Activated naive CD4-positive, alpha-beta T cell treated with anti-CD3 and anti-CD28 coated beads, Interleukin-2, amount 10 ng/mL, durations not matched to agents 7 days and 5 days (primary cell): Measurements from ENCODE around the gene FBXO45.
"Not testable (repeated sequence)": the region's sequence is repeated elsewhere in the genome, so short reads cannot be mapped to it uniquely, and the experiment has no call there.

Experiments used
- CTCF ChIA-PET: fragments of 350-600 bp; sonication (Branson Sonifier 250); formaldehyde crosslinking; loops from one replicate; lab custom pipeline; 2021; ENCODE audit warnings: antibody characterized with exemption; lab: Charles Lee
- DNase-seq: peaks from one replicate; pipeline ENCODE4 v3.0.0-alpha.2; 2020
- H3K27ac Mint-ChIP-seq: one replicate; pipeline ENCODE4 v1.8.0; 2021; ENCODE audit warnings: mild to moderate bottlenecking, moderate library complexity, mixed read lengths
- H3K27me3 Mint-ChIP-seq: one replicate; pipeline ENCODE4 v1.8.0; 2021; ENCODE audit warnings: mild to moderate bottlenecking, mixed read lengths
- H3K36me3 Mint-ChIP-seq: one replicate; pipeline ENCODE4 v1.8.0; 2021; ENCODE audit warnings: mixed read lengths
- H3K4me1 Mint-ChIP-seq: one replicate; pipeline ENCODE4 v1.8.0; 2021; ENCODE audit warnings: mixed read lengths
- H3K4me3 Mint-ChIP-seq: one replicate; pipeline ENCODE4 v1.8.0; 2021; ENCODE audit warnings: mild to moderate bottlenecking, moderate library complexity, mixed read lengths
- H3K9me3 Mint-ChIP-seq: one replicate; pipeline ENCODE4 v1.8.0; 2021; ENCODE audit warnings: mixed read lengths

Gene FBXO45

DNA sequence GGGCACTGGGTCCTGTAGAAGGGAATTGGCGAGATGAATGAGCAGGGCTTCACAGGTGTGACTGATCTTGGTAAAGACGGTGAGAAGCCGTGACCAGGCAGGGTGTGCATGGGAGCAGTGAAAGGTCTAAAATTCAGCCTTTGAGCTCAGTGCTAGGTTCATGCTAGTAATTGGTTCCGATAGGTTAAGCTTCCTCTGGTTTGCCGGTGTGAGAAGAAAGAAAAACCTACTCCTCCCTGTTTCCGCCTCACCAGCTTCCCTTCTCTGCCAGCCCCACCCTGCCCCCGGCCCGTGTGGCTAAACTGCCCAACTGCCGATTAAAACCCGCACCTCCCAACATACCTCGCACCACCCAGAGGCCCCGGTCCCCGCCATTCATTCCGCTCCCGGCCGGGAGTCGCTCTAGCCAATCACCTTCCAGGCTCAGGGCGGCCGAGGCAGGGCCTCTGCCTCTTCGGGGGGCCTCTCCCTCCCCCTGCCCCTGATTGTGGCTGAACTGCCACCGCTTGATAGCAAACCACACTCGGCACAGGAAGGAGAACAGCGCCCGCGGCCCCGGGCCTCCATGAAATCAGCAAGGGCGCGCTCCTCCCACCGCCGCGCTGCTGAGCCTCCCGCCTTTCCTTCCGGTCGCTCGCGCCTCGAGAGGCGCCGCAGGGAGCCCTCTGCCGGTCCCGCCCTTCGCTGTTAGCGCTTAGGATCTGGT, 63.7 kb downstream of the FBXO45 start:
- H3K27ac Mint-ChIP-seq = peak overlapping the region; percentile 96
- peaks cover 5% of the 10 kb centered on the region for H3K36me3 Mint-ChIP-seq
- no peaks in the 10 kb centered on the region for H3K9me3 Mint-ChIP-seq

DNA sequence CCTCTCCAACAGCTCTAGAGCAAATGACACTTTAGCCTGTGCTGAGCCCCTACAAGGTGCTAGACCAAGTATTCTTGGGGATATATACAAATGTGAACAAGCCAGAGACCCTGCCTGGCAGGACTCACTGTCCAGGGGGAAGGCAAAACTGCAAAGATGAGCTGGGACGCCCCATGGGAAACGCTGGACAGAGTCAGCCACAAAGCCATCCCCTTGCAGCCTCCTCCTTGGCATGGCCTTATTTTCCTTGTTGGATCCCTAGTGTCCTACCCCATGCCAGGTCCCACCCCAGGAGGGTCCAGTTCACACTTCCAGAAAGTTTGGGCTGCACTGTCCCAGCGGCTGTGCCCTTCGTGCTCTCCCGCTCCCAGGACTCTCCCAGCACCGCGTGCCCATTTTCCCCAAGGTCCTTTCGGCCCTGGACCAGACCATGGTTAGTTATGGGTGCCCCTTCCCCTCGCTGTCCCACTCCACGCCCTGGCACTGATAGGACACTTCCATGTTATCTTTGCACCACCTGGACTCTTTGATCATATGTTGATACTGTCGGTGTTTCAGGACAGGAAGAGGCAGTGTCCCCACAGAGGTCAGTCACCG, 65.2 kb downstream of the FBXO45 start:
- H3K27me3 Mint-ChIP-seq = peaks cover 12% of the 10 kb centered on the region
- CTCF ChIA-PET = interaction anchor here (1.0 to 7.0 kb wide), 2 partner anchors 24 to 147 kb away, joined by 3 to 51 read pairs; no protein-coding TSS in a partner anchor
- DNase-seq = no peak
- H3K27ac Mint-ChIP-seq = peak overlapping the region; percentile 96
- peak overlapping the region; percentile 92 for H3K4me3 Mint-ChIP-seq
- no peaks in the 10 kb centered on the region for H3K9me3 Mint-ChIP-seq
- peaks cover 9% of the 10 kb centered on the region for H3K36me3 Mint-ChIP-seq
- H3K4me1 Mint-ChIP-seq = peaks cover 74% of the 10 kb centered on the region

More for the DNA sequence above, 63.7 kb downstream of the FBXO45 start:
- CTCF ChIA-PET = interaction anchor here (1.1 to 7.0 kb wide), 6 partner anchors 8 to 64 kb away, joined by 3 to 51 read pairs (median 6); partner anchors contain the start of genes FBXO45, NRROS and WDR53
- DNase-seq = peak; percentile 96
- H3K4me3 Mint-ChIP-seq = peak overlapping the region; percentile 92
- H3K4me1 Mint-ChIP-seq = peaks cover 66% of the 10 kb centered on the region
- peaks cover 12% of the 10 kb centered on the region for H3K27me3 Mint-ChIP-seq

DNA sequence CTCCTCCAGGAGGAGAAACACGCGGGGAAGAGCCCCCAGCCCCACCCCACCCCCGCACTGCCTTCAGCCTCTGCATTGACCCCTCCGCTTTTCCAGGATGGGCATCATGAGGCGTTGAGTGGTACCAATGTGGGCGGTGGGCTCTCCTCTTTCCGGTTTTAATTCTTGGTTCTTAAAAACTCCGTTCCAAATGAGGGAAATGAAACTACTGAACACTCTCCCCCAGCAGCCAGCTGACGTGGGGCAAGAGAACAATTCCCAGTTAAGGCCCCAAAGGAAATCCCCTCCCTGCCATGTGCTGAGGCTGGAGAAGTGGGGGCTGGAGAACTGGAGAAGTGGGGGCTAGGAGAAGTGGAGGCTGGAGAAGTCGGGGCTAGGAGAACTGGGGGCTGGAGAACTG, 65.8 kb downstream of the FBXO45 start:
- no peak overlapping the region for H3K4me3 Mint-ChIP-seq

DNA sequence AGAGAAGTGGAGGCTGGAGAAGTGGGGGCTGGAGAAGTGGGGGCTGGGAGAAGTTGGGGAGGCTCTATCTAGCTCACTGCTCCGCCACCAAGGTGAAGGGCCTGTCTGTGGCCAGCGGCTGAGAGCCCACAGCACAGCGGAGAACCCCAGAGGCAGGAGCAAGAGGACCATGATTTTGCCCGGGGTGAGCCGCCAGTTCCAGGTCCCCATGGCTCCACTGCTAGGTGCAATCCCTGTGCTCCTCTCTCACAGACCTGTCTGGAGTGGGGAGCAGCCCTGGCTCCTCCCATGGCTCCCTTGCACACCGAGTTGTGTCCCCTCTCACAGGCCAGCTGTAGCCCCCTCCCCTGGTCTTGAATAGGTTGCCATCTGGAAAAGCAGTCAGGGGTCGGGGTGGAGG, 66.4 kb downstream of the FBXO45 start:
- Mint-ChIP-seq H3K4me3 (no peak overlapping the region), H3K9me3 (no peaks in the 10 kb centered on the region), H3K27ac (peak overlapping the region; percentile 3), H3K27me3 (peaks cover 12% of the 10 kb centered on the region), H3K36me3 (peaks cover 9% of the 10 kb centered on the region), H3K4me1 (peaks cover 72% of the 10 kb centered on the region)
- DNase-seq = no peak
- CTCF ChIA-PET = interaction anchor here (1.1 to 7.0 kb wide), 2 partner anchors 25 to 50 kb away, joined by 3 to 51 read pairs; no protein-coding TSS in a partner anchor

More for the DNA sequence above, 65.8 kb downstream of the FBXO45 start:
- DNase-seq = no peak
- Mint-ChIP-seq H3K27me3 (peaks cover 12% of the 10 kb centered on the region), H3K27ac (no peak overlapping the region), H3K36me3 (peaks cover 9% of the 10 kb centered on the region), H3K4me1 (peaks cover 77% of the 10 kb centered on the region), H3K9me3 (no peaks in the 10 kb centered on the region)
- CTCF ChIA-PET = interaction anchor here (1.1 to 7.0 kb wide), 2 partner anchors 24 to 51 kb away, joined by 3 to 51 read pairs; no protein-coding TSS in a partner anchor

DNA sequence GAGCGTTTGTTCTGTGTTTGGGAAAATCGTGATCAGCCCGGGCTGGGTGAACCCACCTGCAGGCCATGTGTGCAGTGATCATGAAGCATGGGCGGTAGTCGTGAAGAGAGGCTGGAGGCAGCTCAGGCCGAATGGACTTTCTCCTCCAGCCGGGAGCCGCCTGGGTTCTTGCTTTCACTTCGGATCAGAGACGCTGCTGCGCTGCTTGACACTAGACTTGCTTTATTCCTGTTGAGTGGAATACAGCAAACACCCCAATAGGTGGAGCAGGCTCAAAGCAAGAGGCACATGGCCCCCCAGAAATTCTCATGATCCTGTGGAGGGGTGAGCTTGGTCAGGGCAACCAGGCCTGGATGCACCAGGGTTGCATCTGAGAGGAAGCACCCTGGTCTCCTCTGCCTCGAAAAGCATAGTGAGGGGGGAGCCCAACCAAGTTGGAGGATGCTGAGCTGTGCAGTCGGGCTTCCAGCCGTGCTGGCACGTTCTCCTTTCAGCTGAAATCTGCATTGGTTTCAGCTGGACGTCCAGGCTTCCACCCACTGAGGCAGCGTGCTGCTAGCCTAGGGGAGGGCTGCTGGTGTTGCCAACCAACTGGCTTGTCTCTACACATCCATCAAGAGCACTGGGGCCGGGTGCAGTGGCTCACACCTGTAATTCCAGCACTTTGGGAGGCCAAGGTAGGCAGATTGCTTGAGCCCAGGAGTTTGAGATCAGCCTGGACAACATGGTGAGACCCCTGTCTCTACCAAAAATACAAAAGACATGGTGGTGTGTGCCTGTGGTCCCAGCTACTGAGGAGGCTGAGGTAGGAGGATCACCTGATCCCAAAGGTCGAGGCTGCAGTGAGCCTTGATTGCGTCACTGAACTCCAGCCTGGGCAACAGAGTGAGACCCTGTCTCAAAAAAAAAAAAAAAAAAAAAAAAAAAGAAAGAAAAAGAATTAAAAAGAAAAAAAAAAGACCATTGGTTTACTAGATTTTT, 68.2 kb downstream of the FBXO45 start:
- H3K27ac Mint-ChIP-seq = peak overlapping the region; percentile 9
- no peak overlapping the region for H3K4me3 Mint-ChIP-seq
- DNase-seq = no peak
- no peaks in the 10 kb centered on the region for H3K9me3 Mint-ChIP-seq
- CTCF ChIA-PET = interaction anchor here (0.7 to 0.9 kb wide), 3 partner anchors 11 to 48 kb away, joined by 3 to 4 read pairs (median 3); no protein-coding TSS in a partner anchor
- peaks cover 69% of the 10 kb centered on the region for H3K4me1 Mint-ChIP-seq
- H3K27me3 Mint-ChIP-seq = peaks cover 12% of the 10 kb centered on the region
- H3K36me3 Mint-ChIP-seq = peaks cover 12% of the 10 kb centered on the region

DNA sequence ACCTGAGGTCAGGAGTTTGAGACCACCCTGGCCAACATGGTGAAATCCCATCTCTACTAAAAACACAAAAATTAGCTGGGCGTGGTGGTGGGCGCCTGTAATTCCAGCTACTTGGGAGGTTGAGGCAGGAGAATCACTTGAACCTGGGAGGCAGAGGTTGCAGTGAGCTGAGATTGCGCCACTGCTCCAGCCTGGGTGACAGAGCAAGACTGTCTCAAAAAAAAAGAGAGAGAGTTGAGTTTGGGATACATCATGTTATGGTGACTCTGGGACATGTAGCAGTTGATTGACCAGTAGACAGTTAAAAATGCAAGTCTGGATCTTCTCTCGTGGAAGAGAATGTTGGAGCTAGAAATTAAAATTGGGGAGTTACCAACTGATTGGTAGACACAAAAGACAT, 69.5 kb downstream of the FBXO45 start:
- peaks cover 21% of the 10 kb centered on the region for H3K36me3 Mint-ChIP-seq
- not testable (repeated sequence) for H3K27ac Mint-ChIP-seq, DNase-seq, H3K9me3 Mint-ChIP-seq
- H3K4me3 Mint-ChIP-seq = peak overlapping the region; percentile 5
- H3K27me3 Mint-ChIP-seq = peaks cover 12% of the 10 kb centered on the region
- CTCF ChIA-PET = interaction anchor here (3.9 kb wide), 1 partner anchor 47 kb away, joined by 17 read pairs; no protein-coding TSS in a partner anchor
- peaks cover 75% of the 10 kb centered on the region for H3K4me1 Mint-ChIP-seq
